HEK293 (cell line): ENCODE data around the gene MEIKIN.

ENCODE experiments used
- CTCF ChIA-PET: fragments of 350-600 bp; formaldehyde crosslinking; extraction: SDS; loops from one replicate; lab custom pipeline; 2021; ENCODE audit warnings: antibody characterized with exemption; lab: Yijun Ruan, JAX
- POLR2A ChIA-PET: fragments of 300-600 bp; formaldehyde crosslinking; extraction: SDS; loops from one replicate; lab custom pipeline; 2020; ENCODE audit warnings: antibody characterized with exemption, inconsistent platforms; lab: Yijun Ruan, JAX
- H3K27ac ChIP-seq: fragments of 200-500 bp; sonication (Bioruptor generic); 2 replicates; pipeline ENCODE4 v1.5.1; 2014; ENCODE audit warnings: low read depth, low read length, control low read depth, inconsistent platforms; ENCODE audit errors: extremely low read depth
- H3K36me3 ChIP-seq, 2 experiments: fragments of 200-500 bp in 1 of 2; sonication (Bioruptor generic) in 1 of 2; 1 replicate in 1 of 2; 2 replicates in 1 of 2; pipeline ENCODE4 v1.5.1; 2014 to 2017; ENCODE audit warnings: inconsistent platforms in 2 of 2, low read length in 2 of 2; ENCODE audit not compliant: control insufficient read depth in 2 of 2, insufficient read depth in 1 of 2
- H3K4me1 ChIP-seq: fragments of 200-500 bp; sonication (Bioruptor generic); 2 replicates; pipeline ENCODE4 v1.5.1; 2014; ENCODE audit warnings: mild to moderate bottlenecking, low read length, inconsistent platforms; ENCODE audit not compliant: control insufficient read depth, insufficient read depth
- H3K4me3 ChIP-seq: 2 replicates; pipeline ENCODE4 v1.5.1; 2011; ENCODE audit warnings: low read depth, mild to moderate bottlenecking, control low read depth, low read length, moderate library complexity
- H3K9me3 ChIP-seq: fragments of 200-500 bp; sonication (Bioruptor generic); 2 replicates; pipeline ENCODE4 v1.5.1; 2014; ENCODE audit warnings: low read depth, low read length, inconsistent platforms; ENCODE audit not compliant: control insufficient read depth, insufficient read depth
- GLIS2 ChIP-seq: fragments of 450-650 bp; formaldehyde crosslinking; IDR thresholded peaks from 2 replicates; pipeline ENCODE4 v1.5.1; 2016; ENCODE audit warnings: missing biosample characterization, missing genetic modification characterization
- SETDB1 ChIP-seq: IDR thresholded peaks from one replicate; pipeline ENCODE4 v1.6.1; 2017; ENCODE audit warnings: mild to moderate bottlenecking, low read length, moderate library complexity, mixed read lengths; ENCODE audit not compliant: insufficient read length
- WT1 ChIP-seq: fragments of 450-650 bp; formaldehyde crosslinking; IDR thresholded peaks from 2 replicates; pipeline ENCODE4 v1.5.1; 2016; ENCODE audit warnings: missing biosample characterization, missing genetic modification characterization
- ZBTB1 ChIP-seq: fragments of 450-650 bp; formaldehyde crosslinking; IDR thresholded peaks from 2 replicates; pipeline ENCODE4 v1.5.1; 2016; ENCODE audit warnings: missing biosample characterization, missing genetic modification characterization
- ZIC2 ChIP-seq: fragments of 450-650 bp; formaldehyde crosslinking; IDR thresholded peaks from 2 replicates; pipeline ENCODE4 v1.5.1; 2016; ENCODE audit warnings: missing biosample characterization, missing genetic modification characterization
- ZNF266 ChIP-seq: fragments of 450-650 bp; formaldehyde crosslinking; IDR thresholded peaks from 2 replicates; pipeline ENCODE4 v1.5.1; 2016; ENCODE audit warnings: missing biosample characterization, missing genetic modification characterization, low read depth
- ZNF366 ChIP-seq: fragments of 450-650 bp; formaldehyde crosslinking; conservative IDR thresholded peaks from 2 replicates; pipeline ENCODE4 v1.5.1; 2016; ENCODE audit warnings: missing biosample characterization, missing genetic modification characterization
- ZNF423 ChIP-seq: fragments of 450-650 bp; formaldehyde crosslinking; IDR thresholded peaks from 2 replicates; pipeline ENCODE4 v1.5.1; 2016; ENCODE audit warnings: missing biosample characterization, missing genetic modification characterization
- ZNF433 ChIP-seq: fragments of 450-650 bp; formaldehyde crosslinking; IDR thresholded peaks from 2 replicates; pipeline ENCODE4 v1.5.1; 2016; ENCODE audit warnings: missing biosample characterization, missing genetic modification characterization, low read depth
- ZNF473 ChIP-seq: fragments of 450-650 bp; formaldehyde crosslinking; IDR thresholded peaks from 2 replicates; pipeline ENCODE4 v1.5.1; 2017; ENCODE audit warnings: missing biosample characterization, missing genetic modification characterization
- ZNF514 ChIP-seq: fragments of 450-650 bp; formaldehyde crosslinking; IDR thresholded peaks from 2 replicates; pipeline ENCODE4 v1.5.1; 2016; ENCODE audit warnings: missing biosample characterization, missing genetic modification characterization
- ZNF560 ChIP-seq: fragments of 450-650 bp; formaldehyde crosslinking; IDR thresholded peaks from 2 replicates; pipeline ENCODE4 v1.5.1; 2017; ENCODE audit warnings: missing biosample characterization, missing genetic modification characterization, borderline replicate concordance
- ZNF624 ChIP-seq: fragments of 450-650 bp; formaldehyde crosslinking; IDR thresholded peaks from 2 replicates; pipeline ENCODE4 v1.5.1; 2017; ENCODE audit warnings: missing biosample characterization, missing genetic modification characterization
- ZNF768 ChIP-seq: fragments of 450-650 bp; formaldehyde crosslinking; IDR thresholded peaks from 2 replicates; pipeline ENCODE4 v1.5.1; 2018; ENCODE audit warnings: missing biosample characterization, mild to moderate bottlenecking, missing genetic modification characterization
- ZNF785 ChIP-seq: fragments of 450-650 bp; formaldehyde crosslinking; IDR thresholded peaks from 2 replicates; pipeline ENCODE4 v1.5.1; 2016; ENCODE audit warnings: missing biosample characterization, missing genetic modification characterization
- TF ChIP-seq, protein P1 (sequence below): fragments of 450-650 bp; formaldehyde crosslinking; IDR thresholded peaks from 2 replicates; pipeline ENCODE4; 2016; ENCODE audit warnings: missing biosample characterization, missing genetic modification characterization
- TF ChIP-seq, protein P2 (sequence below): fragments of 450-650 bp; formaldehyde crosslinking; IDR thresholded peaks from 2 replicates; pipeline ENCODE4 v1.5.1; 2016; ENCODE audit warnings: missing biosample characterization, missing genetic modification characterization, low read depth
- TF ChIP-seq, protein P3 (sequence below): fragments of 450-650 bp; formaldehyde crosslinking; IDR thresholded peaks from 2 replicates; pipeline ENCODE4 v1.5.1; 2016; ENCODE audit warnings: missing biosample characterization, missing genetic modification characterization
- TF ChIP-seq, protein P4 (sequence below): fragments of 450-650 bp; formaldehyde crosslinking; IDR thresholded peaks from 2 replicates; pipeline ENCODE4 v1.5.1; 2016; ENCODE audit warnings: missing biosample characterization, missing genetic modification characterization
- TF ChIP-seq, protein P5 (sequence below): fragments of 450-650 bp; formaldehyde crosslinking; IDR thresholded peaks from 2 replicates; pipeline ENCODE4 v1.5.1; 2016; ENCODE audit warnings: missing biosample characterization, missing genetic modification characterization

MEIKIN gene

DNA sequence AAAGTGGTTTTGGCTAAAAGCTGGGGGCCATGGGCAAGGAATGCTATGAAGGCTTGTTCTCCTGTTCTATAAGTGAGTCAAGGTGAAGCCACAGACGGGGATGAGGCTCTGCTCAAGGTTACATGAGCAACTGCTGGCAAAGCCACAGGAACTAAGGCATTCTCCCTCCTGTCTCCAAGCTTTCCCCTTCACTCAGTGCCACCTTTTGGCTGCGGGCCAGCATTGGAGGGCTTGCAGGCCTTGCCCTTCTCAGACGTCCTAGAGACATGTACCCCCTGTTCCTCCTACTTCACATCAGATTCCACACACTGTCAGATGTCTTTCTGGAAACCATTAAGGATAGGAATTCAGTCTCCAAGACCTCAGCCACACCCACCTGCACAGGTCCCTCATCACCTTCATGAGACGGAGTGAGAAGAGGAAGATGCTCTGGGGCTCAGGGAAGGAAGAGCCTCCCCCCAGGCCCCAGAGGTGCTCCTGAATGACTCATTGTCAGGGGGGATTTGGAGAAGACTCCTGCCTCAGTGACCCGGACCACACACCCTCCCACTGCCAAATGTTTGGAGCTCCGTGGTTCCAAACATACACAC, 20.5 kb upstream of the MEIKIN start:
- POLR2A ChIA-PET, result no interaction called here
- CTCF ChIA-PET, result interaction anchor here (0.6 kb wide), 1 partner anchor 87 kb away, joined by 3 read pairs; no protein-coding TSS in a partner anchor
- H3K9me3 ChIP-seq, result no peaks in the 10 kb centered on the region
- TF ChIP-seq ZNF433 (no peak), ZNF423 (tag by site-specific recombination) (no peak), ZBTB1 (tag by site-specific recombination) (no peak), ZNF514 (tag by site-specific recombination) (no peak), GLIS2 (tag by site-specific recombination) (no peak), SETDB1 (no peak), ZNF560 (no peak), ZNF785 (no peak), ZNF473 (tag by site-specific recombination) (no peak), ZNF624 (no peak), ZIC2 (no peak), ZNF266 (tag by site-specific recombination) (no peak), WT1 (no peak), ZNF366 (tag by site-specific recombination) (no peak)
- TF ChIP-seq, protein P1, sequence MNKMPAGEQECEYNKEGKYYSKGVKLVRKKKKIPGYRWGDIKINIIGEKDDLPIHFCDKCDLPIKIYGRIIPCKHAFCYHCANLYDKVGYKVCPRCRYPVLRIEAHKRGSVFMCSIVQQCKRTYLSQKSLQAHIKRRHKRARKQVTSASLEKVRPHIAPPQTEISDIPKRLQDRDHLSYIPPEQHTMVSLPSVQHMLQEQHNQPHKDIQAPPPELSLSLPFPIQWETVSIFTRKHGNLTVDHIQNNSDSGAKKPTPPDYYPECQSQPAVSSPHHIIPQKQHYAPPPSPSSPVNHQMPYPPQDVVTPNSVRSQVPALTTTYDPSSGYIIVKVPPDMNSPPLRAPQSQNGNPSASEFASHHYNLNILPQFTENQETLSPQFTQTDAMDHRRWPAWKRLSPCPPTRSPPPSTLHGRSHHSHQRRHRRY (tag by site-specific recombination), result no peak
- TF ChIP-seq, protein P2, sequence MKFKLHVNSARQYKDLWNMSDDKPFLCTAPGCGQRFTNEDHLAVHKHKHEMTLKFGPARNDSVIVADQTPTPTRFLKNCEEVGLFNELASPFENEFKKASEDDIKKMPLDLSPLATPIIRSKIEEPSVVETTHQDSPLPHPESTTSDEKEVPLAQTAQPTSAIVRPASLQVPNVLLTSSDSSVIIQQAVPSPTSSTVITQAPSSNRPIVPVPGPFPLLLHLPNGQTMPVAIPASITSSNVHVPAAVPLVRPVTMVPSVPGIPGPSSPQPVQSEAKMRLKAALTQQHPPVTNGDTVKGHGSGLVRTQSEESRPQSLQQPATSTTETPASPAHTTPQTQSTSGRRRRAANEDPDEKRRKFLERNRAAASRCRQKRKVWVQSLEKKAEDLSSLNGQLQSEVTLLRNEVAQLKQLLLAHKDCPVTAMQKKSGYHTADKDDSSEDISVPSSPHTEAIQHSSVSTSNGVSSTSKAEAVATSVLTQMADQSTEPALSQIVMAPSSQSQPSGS (tag by site-specific recombination), result no peak
- TF ChIP-seq, protein P3, sequence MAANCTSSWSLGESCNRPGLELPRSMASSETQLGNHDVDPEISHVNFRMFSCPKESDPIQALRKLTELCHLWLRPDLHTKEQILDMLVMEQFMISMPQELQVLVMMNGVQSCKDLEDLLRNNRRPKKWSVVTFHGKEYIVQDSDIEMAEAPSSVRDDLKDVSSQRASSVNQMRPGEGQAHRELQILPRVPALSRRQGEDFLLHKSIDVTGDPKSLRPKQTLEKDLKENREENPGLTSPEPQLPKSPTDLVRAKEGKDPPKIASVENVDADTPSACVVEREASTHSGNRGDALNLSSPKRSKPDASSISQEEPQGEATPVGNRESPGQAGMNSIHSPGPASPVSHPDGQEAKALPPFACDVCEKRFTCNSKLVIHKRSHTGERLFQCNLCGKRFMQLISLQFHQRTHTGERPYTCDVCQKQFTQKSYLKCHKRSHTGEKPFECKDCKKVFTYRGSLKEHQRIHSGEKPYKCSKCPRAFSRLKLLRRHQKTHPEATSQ (tag by site-specific recombination), result no peak
- TF ChIP-seq, protein P4, sequence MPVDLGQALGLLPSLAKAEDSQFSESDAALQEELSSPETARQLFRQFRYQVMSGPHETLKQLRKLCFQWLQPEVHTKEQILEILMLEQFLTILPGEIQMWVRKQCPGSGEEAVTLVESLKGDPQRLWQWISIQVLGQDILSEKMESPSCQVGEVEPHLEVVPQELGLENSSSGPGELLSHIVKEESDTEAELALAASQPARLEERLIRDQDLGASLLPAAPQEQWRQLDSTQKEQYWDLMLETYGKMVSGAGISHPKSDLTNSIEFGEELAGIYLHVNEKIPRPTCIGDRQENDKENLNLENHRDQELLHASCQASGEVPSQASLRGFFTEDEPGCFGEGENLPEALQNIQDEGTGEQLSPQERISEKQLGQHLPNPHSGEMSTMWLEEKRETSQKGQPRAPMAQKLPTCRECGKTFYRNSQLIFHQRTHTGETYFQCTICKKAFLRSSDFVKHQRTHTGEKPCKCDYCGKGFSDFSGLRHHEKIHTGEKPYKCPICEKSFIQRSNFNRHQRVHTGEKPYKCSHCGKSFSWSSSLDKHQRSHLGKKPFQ (tag by site-specific recombination), result no peak
- TF ChIP-seq, protein P5, sequence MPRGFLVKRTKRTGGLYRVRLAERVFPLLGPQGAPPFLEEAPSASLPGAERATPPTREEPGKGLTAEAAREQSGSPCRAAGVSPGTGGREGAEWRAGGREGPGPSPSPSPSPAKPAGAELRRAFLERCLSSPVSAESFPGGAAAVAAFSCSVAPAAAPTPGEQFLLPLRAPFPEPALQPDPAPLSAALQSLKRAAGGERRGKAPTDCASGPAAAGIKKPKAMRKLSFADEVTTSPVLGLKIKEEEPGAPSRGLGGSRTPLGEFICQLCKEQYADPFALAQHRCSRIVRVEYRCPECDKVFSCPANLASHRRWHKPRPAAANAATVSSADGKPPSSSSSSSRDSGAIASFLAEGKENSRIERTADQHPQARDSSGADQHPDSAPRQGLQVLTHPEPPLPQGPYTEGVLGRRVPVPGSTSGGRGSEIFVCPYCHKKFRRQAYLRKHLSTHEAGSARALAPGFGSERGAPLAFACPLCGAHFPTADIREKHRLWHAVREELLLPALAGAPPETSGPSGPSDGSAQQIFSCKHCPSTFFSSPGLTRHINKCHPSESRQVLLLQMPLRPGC (tag by site-specific recombination), result no peak
- TF ChIP-seq, all 188 proteins: peak for 0
- no peak overlapping the region for H3K4me3 ChIP-seq
- H3K36me3 ChIP-seq, result no peaks in the 10 kb centered on the region
- H3K4me1 ChIP-seq, result no peaks in the 10 kb centered on the region
- H3K27ac ChIP-seq, result no peak overlapping the region

DNA sequence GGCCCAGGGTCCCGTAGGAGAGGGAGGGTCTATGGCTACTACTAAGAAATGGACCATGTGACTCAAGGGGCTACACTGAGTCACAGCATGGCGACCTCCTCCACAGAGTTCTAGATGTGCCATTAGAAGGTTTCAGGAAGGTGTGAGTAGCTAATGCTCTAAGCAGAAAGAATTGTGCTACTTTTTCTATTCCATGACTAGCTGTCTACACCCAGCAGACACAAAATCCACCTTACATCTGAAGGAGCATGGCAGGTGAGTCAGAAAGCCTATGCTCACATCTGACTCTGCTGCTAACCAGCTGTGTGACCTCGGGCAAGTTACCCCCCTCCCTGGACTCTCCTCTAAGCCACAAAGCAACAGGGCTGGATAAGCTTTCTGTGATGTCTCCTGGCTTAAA, 14.4 kb upstream of the MEIKIN start:
- Histone ChIP-seq H3K27ac (no peak overlapping the region), H3K4me1 (no peaks in the 10 kb centered on the region), H3K4me3 (no peak overlapping the region), H3K36me3 (no peaks in the 10 kb centered on the region), H3K9me3 (no peaks in the 10 kb centered on the region)
- ChIA-PET CTCF (no interaction called here), POLR2A (no interaction called here)
- TF ChIP-seq ZNF473 (tag by site-specific recombination) (no peak), ZNF768 (tag by site-specific recombination) (no peak)
- TF ChIP-seq, protein P2 (tag by site-specific recombination), result no peak
